GM18951 (cell line): Measurements from ENCODE around the gene USP47.

ENCODE experiments used
- POLR2A ChIP-seq: IDR thresholded peaks from 4 replicates; pipeline ENCODE4 v1.6.1; 2011; ENCODE audit warnings: mild to moderate bottlenecking; ENCODE audit not compliant: insufficient read length, insufficient read depth; ENCODE audit errors: extremely low read depth
- in situ Hi-C: fragments of 300-500 bp; cut with MboI; formaldehyde crosslinking; loops from one replicate; pipeline ENCODE4 v1.12.0; 2022; ENCODE audit warnings: low sequenced_read_pairs, mixed read lengths, inconsistent platforms; ENCODE audit not compliant: unreplicated experiment

USP47 gene

GRCh38 chr11:11961399-11962028 is 119.7 kb downstream of the USP47 start:
- no peak for TF ChIP-seq POLR2A
- in situ Hi-C loops = no loop called here

DNA sequence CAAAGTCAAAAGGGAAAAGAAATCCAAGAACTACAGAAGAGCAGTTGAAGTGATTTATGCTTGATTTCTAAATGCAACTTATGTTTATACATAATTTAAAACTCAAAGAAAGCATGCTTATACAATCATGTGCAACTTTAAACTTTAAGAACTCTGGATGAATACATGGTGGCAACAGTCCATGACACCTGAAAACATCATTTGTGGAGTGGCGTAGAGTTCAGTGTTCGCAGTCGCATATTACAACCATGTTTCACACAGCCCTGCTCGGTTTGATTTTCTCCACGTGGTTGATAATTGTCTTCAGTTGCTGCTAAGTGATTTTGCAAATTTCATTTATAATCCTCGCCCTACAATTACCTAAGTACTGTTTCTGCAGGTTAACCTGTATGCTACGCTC is 121.3 kb downstream of the USP47 start:
- TF ChIP-seq POLR2A = no peak
- in situ Hi-C loops = no loop called here

GRCh38 chr11:11963842-11964773 is 122.3 kb downstream of the USP47 start:
- no peak for TF ChIP-seq POLR2A
- in situ Hi-C loops = no loop called here

- in situ Hi-C loops = no loop called here
- no peak for TF ChIP-seq POLR2A
Measured at GRCh38 chr11:11964774-11965150, 123.0 kb downstream of the USP47 start.

GRCh38 chr11:11965192-11965591 is 123.4 kb downstream of the USP47 start:
- TF ChIP-seq POLR2A = no peak
- in situ Hi-C loops = no loop called here

DNA sequence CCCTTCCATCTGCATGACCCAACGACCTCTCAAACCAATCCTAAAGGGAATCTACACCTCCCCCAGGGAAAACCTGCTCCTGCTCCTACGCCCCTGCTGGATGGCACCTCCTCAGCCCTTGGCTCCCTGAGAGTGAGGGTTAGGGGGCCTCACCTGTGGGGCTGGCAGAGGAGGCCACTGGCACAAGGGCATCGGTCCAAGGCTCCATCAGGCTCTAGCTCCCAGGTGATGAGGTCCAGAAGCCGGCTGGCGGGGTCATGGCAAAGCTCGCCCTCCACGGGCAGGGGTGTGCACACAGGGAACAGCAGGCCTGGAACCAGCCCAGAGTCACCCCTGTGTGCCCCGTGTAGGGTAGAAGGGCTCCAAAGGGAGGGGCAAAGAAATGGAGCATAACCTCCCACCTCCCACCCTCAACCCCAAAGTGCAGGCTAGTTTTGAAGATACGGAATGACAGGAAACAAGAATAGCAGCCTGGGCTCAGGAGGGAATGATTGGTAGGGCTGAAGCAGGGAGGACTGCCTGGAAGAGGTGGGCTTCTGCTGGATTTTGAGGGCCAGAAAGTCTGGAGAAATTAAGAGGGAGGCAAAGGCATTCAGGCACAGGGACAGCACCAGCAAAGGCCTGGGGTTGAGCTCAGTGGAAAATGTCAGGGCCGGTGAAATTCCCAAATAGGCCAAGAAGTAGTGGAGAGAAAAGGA is 124.0 kb downstream of the USP47 start:
- no peak for TF ChIP-seq POLR2A
- in situ Hi-C loops = no loop called here

DNA sequence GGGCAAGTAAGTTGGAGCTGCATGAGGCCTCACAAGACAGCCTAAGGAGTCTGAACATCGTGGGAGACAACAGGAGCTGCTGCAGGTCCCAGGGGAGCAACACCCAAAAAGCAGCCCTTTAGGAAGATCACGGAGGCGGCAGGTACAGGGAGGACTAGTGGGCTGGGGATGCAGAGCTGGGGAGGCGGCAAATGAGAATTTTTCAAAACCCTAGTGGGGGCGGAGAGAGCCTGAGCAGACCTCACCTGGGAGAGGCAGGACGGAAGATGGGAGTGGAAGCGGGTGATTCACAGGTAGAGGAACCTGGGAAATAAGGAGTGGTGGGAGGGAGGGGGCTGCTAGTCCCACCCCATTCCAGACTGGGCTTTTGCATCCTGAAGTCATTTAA is 124.6 kb downstream of the USP47 start:
- TF ChIP-seq POLR2A = no peak
- in situ Hi-C loops = no loop called here

GRCh38 chr11:11966826-11967668 is 125.3 kb downstream of the USP47 start:
- TF ChIP-seq POLR2A = no peak
- in situ Hi-C loops = no loop called here

DNA sequence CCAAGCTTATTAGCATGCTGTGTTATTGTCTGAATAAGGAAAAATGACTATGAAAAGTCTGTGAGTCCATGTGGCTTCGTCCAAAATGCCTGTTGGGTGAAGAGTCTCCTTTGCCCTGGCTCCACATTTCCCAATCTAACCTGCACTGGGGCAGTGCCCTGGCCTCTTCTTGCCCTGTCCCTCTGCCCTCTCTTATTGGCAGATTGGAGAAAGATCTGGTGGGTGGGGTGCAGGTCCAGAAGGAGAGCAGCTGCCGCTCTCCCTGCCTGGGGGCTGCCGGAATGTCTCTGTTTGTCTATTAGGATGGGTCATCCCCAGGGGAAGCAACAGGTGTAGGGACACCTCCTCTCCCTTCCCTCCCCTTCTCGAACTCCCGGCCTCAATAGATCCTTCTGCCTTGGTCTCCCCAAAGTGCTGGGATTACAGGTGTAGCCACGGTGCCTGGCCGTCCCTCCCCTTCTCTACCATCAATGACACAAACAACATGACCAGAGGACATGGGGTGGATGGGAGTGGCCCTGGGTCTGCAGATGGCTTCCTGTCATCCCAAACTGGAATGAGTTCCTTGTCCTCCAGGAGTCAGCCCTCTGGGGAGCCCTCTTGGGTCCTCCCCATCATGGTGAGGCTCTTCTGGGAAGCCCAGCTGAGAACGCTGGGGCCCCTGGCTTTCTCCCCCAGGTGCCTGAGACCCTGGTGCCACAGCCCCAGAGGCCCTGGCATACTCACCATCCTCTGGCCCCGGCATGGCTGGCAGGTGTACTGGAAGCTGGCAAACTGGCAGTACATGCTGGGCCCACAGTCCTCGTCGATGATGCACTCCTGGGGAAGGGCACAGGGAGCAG is 126.1 kb downstream of the USP47 start:
- TF ChIP-seq POLR2A = no peak
- in situ Hi-C loops = no loop called here

DNA sequence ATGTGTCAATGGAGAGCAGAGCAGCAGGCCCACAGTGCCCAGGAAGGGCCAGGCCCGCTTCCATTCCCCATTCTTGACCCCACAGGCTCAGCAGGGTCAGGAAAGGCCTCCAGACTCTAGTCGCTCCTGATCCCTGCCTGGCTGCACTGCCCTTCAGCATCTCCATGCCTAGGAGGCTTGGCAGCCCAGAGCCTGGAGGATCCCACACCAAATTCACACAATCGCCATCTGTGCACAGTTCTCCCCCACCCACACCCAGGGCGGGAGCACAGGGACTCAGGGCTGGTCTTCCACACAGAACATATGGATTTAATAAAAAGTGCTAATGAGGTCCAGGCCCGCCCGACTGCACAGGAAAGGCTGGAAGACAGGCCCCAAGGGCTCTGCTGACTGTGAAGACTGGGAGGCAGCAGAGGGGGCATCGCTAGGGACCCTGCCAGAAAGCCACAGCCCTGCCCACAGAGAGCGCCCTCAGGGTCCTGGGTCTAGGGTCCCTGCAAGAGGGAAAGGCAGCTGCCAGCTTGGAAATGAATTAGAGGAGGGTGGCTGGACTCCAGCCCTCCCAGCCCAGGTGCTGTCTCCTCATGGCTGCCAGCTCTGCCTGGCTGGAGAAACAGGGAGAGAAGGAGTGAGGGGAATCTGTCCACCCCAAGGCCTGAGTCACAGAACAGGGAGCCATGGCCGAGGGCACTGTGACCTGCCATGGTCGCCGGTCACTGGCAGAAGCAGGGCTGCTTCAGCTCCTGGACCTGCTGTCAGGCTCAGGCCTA is 126.9 kb downstream of the USP47 start:
- in situ Hi-C loops = no loop called here
- TF ChIP-seq POLR2A = no peak
